Hematopoietic multipotent progenitor cell treated with erythropoietin and hydrocortisone succinate and interleukin-3 and kit ligand, for 4 days (in vitro differentiated cells): Measurements from ENCODE around the gene PDHA2.
"Not testable (repeated sequence)": the region's sequence is repeated elsewhere in the genome, so short reads cannot be mapped to it uniquely, and the experiment has no call there.

ENCODE experiments used
- DNase-seq: peaks from one replicate; pipeline ENCODE4 v3.0.0-alpha.2; 2015

Gene PDHA2

DNA sequence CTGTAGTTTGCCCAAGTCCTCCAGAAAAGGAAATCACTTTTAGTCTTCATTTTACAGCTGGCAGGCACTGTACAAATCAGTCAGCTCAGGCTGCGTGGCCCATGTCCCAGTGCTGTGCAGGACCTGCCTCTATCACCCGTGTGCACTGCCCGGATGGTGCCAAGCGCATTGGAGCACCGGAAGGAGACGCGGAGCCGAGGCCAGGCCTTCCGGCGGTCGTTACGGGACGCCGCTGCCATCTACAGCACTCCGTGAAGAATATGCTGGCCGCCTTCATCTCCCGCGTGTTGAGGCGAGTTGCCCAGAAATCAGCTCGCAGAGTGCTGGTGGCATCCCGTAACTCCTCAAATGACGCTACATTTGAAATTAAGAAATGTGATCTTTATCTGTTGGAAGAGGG, at the start of gene PDHA2:
PDHA2 (plus strand) TSS at position 203 of the 400 bp plus-strand sequence; CDS start at position 261, 58 bp downstream.
- no peak for DNase-seq

DNA sequence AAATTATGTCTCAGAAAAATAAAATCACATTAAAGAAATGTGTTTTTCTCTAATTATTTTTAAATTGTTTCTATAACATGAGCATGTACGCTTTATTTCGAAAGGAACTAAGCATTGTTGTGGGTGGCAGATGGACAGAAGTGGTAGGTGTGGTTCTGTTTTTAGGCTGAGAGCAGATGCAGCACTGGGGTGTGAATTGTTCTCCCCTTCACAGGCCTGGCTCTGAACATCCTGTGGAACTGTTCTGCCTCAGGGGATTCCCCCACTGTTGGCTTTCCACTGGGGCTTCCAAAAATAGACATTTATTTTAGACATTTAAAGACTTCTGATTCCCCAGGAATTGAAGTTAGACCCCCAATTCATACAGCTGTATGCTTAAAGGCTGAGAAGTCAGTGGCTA, 41.9 kb upstream of the PDHA2 start:
- DNase-seq, result no peak

DNA sequence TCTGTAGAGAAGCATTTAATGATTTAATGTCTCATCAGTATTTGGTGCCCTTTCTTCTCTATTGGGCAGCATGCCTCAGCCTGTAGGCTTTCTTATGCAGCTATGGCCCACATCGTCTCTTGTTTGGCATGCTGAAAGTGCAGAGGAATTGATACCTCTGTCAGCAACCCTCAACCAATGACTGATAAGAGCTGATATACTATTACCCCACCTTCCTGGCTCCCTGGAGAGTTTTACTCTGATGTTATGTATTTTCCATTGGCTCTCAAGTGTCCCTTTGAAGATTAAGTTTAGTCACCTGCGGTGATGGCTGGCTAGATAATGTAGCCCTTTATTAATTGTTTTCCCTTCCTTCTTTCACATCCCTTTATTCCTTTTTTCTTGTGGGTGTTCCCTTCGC, 41.2 kb upstream of the PDHA2 start:
- DNase-seq, result no peak

DNA sequence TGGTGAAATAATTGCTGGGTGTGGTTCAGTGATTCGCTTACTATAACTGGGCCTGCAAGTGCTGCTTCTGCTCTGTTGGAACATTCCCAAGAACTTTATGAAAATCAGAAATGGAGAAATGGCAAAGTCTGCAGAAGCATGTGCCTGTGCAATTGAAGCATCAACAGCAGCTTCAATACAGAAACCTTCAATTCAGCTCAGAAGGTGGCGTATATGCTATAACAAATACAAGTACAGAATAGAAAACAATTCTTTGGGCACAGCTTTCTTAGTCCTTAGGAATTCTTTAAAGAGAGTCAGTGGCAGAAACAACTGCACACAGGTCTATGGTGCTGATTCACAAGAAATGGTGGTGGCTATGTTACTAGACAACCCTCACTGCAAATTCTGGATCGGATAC, 18.0 kb upstream of the PDHA2 start:
- DNase-seq, result no peak

DNA sequence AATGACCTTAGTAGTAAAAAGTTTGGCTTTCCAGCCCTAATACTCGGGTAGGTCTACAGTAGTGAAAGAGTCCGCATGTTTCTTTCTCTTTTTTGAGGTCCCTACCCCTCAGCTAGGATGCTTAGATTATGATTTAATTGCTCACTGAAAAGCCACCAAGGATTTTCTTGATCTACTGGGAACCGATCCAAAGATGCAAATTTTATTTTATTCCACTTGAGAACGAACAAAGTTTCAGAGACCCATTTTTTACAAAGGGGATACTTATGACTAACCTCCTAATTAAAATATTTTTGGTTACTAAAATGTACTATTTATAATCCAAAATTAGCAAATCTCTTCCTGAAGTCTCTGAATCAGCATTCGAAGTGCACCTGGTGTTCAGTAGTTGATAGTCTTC, 14.3 kb upstream of the PDHA2 start:
- DNase-seq, result no peak

DNA sequence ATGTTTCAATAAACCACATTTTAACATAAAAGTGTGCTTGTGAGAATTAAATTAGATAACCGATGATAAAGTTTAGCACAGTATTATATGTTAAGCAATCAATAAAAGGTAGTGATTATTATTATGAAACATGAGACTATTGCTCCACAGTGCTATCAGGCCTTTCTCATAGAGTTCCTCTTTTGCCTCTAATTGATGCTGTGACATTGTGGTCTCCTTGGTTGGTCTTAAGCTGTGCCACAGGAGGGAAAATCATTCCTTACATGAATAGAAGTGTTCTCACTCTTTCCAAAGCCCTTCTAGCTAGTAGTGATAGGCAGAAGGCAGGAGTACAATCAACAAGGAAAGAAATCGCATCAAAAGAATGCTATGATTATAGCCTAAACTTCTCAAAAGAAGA, 9.2 kb upstream of the PDHA2 start:
- DNase-seq, result peak; percentile 52

DNA sequence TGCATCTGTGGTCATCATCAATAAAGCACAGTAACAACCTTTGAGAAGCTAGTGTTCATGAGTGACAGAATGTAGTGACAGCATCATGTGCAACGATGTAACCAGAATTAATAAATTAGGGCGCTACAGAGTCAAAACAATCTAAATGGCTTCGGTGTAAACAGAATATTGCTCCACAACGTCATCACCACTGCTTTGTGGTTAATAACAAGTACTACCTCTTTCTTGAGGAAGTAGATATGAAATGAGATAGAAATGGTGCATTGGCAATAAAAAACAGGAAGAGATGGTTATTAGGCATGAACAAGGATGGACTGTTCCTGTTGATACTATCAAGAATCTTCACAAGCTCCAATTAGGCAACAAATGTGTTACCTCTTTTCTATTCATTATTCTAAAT, 8.7 kb upstream of the PDHA2 start:
- peak; percentile 70 for DNase-seq

DNA sequence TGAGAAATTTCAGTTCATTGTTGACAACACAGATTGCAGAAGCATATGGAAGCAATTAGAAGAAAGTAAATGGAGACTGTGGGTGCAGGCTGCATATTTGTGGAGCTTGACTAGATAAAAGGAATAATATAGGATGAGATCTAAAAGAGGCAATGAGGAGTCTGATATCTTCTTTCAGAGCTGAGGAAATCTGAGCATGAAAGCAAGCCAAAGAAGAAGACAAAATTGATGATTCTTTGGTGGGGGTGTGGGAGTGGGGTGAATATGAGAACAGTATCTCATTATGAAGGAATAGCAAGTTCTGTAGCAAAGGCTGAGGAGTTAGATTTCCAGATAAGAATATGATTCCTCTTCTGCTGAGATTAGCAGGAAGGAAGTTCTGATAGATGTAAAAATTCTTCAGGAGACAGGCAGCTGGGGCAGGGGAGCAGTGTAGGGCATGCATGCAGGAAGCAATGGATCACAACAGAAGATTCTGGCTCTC, 6.1 kb upstream of the PDHA2 start:
- no peak for DNase-seq

DNA sequence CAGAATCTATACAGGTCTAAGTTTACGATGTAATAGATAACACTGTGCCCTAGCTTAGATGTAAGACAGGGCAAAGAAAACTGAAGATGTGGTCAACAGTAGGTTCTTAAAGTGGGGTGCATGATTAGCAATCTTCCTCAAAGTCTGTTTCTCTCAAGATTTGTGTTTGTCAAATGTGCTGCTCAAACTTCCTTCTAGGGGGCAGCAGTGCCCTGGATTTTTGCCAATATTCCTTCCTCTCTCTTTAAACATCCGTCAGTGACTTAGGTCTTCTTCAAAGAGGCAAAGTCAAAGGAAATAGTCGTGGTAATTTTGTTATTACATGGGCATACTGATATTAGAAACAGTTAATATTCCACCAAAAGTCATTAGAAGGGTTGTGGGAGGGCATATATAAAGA, 4.2 kb upstream of the PDHA2 start:
- peak; percentile 72 for DNase-seq

DNA sequence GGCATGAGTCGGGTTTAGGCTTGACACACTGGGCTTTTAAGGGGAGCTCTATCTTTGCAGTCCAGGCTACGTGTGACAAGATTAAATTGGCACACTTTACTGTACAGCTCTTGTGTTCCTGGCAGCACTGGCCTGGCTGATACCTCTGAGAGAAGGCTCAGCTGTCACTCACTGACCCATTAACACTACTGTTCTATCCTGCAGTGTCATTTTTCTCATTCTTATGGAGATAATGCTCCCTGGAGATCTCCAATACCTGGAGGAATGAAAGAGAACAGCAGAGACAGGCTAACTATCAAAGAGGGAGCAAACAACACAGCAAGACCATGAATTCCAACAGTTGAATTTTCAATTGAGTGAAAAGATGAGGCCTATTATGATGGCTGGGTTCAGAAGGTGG, 1.7 kb upstream of the PDHA2 start:
- no peak for DNase-seq

DNA sequence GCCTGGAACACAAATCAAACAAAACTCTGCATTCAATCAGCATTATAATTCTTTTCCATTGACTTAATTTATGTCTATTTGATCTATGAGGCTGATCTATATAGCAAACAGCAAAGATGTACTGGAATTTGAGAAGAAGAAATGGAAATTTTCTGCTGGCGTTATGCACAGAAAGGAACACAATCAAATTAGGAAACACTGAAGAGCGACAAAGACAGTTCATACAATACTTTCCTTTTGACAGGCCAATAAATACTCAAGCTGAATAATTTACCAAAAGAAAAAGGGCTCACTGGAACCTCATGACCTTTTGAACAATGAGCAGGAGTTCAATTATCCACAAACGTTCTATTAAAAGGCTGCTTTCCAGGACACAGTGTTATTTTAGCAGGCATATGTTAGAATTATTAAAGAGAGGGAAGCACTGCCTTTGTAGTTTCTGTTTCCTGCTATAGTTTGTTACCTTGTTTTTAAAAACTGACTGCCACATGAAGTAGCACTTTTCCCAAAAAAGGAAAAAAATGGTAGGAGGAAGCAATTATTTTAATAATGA, 8.1 kb downstream of the PDHA2 start:
- no peak for DNase-seq

DNA sequence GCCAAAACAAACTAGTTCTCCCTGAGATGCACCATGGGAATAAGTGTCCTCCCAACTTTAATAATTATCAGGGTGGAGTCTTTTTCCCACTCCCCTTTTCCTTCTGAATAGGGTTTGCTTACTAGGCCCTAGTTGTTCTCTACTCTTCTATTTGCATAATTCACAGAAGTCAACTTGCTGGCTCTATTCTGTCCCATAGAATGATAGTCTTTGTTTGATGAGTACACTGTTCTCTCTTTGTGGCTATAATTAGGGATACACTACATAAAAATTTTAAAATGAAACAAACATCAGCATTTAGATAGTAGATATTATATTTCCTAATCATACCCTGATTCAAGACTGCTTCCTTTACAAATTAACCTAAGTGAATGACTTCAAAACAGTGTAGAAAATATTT, 10.3 kb downstream of the PDHA2 start:
- DNase-seq, result no peak

DNA sequence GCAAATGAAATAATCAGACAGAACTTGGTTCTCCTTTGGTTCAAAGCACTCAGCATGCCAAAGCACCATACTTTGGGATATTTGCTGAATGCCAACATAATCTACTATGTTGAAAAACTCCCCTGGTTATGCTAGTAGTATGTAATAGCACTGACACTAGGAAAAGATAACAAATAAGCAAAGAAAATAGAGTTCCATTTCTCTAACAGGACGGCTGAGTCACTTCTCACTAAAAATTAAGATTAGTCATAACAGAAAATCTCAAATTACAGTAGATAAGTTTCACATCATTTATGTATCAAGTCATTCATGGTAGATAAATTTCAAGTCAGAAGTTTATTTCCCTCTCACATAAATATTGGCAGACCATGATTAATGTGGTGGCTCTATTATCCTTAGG, 17.9 kb downstream of the PDHA2 start:
- DNase-seq, result no peak

DNA sequence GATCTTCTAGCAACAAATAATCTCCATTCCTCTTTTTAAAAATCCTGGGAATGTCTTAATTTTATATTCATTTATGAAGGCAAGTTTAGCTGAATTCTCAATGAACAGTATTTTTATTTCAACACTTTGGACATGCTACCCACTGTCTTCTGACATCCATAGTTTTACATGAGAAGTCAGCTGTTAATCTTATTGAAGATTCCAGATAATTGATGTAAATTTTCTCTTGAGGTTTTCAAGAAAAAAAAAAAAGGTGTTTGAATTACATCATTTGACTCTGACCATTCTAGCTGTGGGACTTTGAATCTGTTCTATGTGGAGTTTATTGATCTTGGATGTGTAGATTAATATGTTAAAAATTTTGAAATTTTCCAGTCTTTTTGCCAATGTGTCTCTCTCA, 28.0 kb downstream of the PDHA2 start:
- DNase-seq, result peak; percentile 60

DNA sequence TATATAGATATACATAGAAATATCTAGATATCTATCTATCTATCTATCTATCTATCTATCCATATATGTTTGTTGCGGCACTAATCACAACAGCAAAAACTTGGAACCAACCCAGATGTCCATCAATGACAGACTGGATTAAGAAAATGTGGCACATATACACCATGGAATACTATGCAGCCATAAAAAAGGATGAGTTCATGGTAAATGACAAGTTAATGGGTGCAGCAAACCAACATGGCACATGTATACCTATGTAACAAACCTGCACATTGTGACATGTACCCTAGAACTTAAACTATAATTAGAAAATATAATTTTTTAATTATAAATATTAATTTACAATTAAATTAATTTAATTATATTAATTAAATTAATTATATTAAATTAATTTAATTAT, 29.5 kb downstream of the PDHA2 start:
- not testable (repeated sequence) for DNase-seq

DNA sequence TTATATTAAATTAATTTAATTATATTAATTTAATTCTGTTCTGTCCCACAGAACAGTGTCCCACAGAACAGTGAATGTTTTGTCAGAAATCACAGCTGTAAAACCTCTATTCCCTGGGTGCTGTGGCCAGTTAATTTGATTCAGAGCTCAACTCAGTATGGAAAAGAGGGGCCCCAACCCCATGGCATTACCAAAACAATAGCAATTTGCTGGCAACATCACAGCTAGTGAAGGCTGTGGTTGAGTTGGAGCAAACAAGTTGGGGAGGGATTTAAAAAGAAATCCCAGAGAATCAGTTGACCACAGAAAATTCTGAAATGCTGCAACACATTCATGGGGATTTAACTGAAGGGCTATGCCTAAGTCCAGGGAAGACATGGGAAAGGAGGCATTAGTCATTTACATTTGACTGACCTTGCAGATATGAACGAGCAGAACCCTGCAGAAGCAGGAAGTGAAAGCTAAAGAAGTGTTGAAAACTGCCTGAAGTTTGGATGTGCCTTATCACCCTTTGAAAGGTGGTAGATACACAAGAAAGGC, 30.1 kb downstream of the PDHA2 start:
- no peak for DNase-seq

DNA sequence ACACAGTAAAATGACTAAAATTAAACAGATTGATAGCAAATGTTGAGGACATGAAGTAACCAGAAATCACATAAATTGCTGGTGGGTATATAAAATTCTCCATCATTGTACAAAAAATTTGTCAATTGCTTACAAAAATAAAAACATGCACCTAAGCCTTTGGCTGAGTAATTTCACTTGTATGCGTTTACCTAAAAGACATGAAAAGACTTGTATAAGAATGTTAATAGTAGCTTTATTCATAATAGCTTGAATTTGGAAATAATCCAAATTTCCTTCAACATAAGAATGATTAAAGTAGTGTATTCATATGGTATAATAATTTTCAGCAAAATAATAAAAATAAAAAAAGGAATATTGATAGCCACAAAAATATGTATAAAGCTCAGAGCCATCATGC, 37.7 kb downstream of the PDHA2 start:
- no peak for DNase-seq

DNA sequence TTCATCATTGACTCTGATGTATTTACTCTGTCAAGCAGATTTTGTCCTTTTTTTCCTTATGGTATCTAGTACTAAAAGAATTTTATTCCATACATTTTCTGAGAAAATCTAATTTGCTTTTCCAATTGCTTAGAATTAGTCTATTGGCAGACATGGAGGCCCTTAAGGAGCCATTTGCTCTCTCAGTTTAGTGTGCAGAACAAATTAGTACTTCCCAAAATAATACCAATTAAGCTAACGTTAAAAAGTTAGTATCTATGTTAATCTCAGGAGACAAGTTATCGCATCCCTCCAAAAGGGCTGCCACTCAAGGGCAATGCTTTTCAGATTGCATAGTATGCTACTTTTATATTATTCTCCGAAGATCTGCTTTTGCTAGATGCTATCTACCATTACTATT, 47.7 kb downstream of the PDHA2 start:
- no peak for DNase-seq

DNA sequence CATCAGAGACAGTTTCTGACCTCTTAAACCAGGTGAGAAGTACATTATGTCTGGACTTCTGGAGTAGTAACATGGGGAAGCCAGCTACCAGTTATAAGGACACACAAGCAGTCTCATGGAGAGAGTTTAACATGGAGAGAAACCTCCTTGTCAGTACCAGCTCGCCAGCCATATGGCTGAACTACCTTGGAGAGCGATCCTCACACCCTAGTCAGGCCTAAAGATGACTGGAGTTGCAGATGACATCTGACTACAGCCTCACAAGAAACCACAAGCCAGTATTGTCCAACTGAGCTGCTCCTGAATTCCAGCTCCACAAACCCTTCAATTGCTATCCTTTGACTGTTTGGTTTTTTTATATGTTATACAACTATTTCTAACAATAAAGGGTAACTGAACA, 49.8 kb downstream of the PDHA2 start:
- DNase-seq, result peak; percentile 13
